PC-9 (cell line): ENCODE measurements around the gene SPATS2L. TPM values are rescaled to one million over a fixed set of nuclear protein-coding genes. Genes with fewer than 3 reads are reported as not detected.

Source experiments
- BruUV-seq: library from RNA; stranded (reverse); fragments of 400-500 nt; replicated peaks from 2 replicates; lab custom pipeline; 2021; lab: Mats Ljungman, UMichigan
- CTCF ChIA-PET: fragments of 300-600 bp; sonication (Branson Sonifier 250); formaldehyde crosslinking; loops from one replicate; lab custom pipeline; 2022; ENCODE audit warnings: antibody characterized with exemption; lab: Charles Lee
- POLR2A ChIA-PET: fragments of 300-600 bp; sonication (Branson Sonifier 250); formaldehyde crosslinking; loops from one replicate; lab custom pipeline; 2022; ENCODE audit warnings: antibody characterized with exemption; ENCODE audit not compliant: unreplicated experiment; lab: Charles Lee
- DNase-seq, 2 experiments: peaks; one replicate each; pipeline versions ENCODE4 v3.0.0 to v3.0.0-alpha.2; 2015 to 2022; ENCODE audit warnings: mixed read lengths in 1 of 2
- H2AFZ ChIP-seq: fragments of 200-600 bp; sonication (generic); 2 replicates; pipeline ENCODE4 v1.8.1; 2017; ENCODE audit warnings: antibody characterized with exemption
- H3F3A ChIP-seq: fragments of 200-600 bp; sonication (generic); 2 replicates; pipeline ENCODE4 v1.8.1; 2017; ENCODE audit warnings: antibody characterized with exemption, mild to moderate bottlenecking, low read depth; ENCODE audit not compliant: insufficient read depth
- H3K27ac ChIP-seq: fragments of 200-600 bp; sonication (generic); 2 replicates; pipeline ENCODE4 v1.6.1; 2016; ENCODE audit warnings: mixed run types
- H3K27me3 ChIP-seq: fragments of 200-600 bp; sonication (generic); 2 replicates; pipeline ENCODE4 v1.6.1; 2016; ENCODE audit warnings: low read depth, mixed run types; ENCODE audit not compliant: insufficient read depth
- H3K36me3 ChIP-seq: fragments of 200-600 bp; sonication (generic); 2 replicates; pipeline ENCODE4 v1.6.1; 2016; ENCODE audit warnings: low read depth, mixed run types
- H3K4me1 ChIP-seq: fragments of 200-600 bp; sonication (generic); replicated peaks from 2 replicates; pipeline ENCODE4 v1.6.1; 2016; ENCODE audit warnings: mixed run types; ENCODE audit not compliant: insufficient read depth
- H3K4me2 ChIP-seq: fragments of 200-600 bp; sonication (generic); 2 replicates; pipeline ENCODE4 v1.6.1; 2017; ENCODE audit warnings: mixed run types
- H3K4me3 ChIP-seq: fragments of 200-600 bp; sonication (generic); 2 replicates; pipeline ENCODE4 v1.6.1; 2016; ENCODE audit warnings: mixed run types
- H3K79me2 ChIP-seq: fragments of 200-600 bp; sonication (generic); 2 replicates; pipeline ENCODE4 v1.6.1; 2017; ENCODE audit warnings: low read depth, mixed run types
- H3K9me2 ChIP-seq: fragments of 200-600 bp; sonication (generic); 2 replicates; pipeline ENCODE4 v1.8.1; 2017; ENCODE audit warnings: mild to moderate bottlenecking; ENCODE audit not compliant: insufficient read depth
- H3K9me3 ChIP-seq: fragments of 200-600 bp; sonication (generic); 2 replicates; pipeline ENCODE4 v1.8.1; 2016; ENCODE audit warnings: low read depth; ENCODE audit not compliant: insufficient read depth
- H4K20me1 ChIP-seq: fragments of 200-600 bp; sonication (generic); 2 replicates; pipeline ENCODE4 v1.8.1; 2017; ENCODE audit not compliant: insufficient read depth
- EZH2 ChIP-seq: fragments of 200-600 bp; sonication (generic); IDR thresholded peaks from 2 replicates; pipeline ENCODE4 v1.8.0; 2017; ENCODE audit warnings: antibody characterized with exemption, low read depth
- intact Hi-C: fragments of 100-400 bp; cut with micrococcal nuclease; formaldehyde crosslinking; loops from one replicate; pipeline ENCODE4 v1.10.0; 2022; ENCODE audit not compliant: unreplicated experiment
- total RNA-seq: library from RNA; stranded (reverse); gene quantifications from 2 replicates; pipeline ENCODE4 v1.2.3, GENCODE V29; 2021
- TF ChIP-seq, protein P1 (sequence below): fragments of 200-600 bp; sonication (generic); conservative IDR thresholded peaks from 2 replicates; pipeline ENCODE4 v1.6.1; 2017; ENCODE audit warnings: mixed run types, antibody characterized with exemption, mild to moderate bottlenecking, moderate library complexity

The SPATS2L gene
- total RNA-seq, 1 experiment from 2014 or later: 199 TPM

DNA sequence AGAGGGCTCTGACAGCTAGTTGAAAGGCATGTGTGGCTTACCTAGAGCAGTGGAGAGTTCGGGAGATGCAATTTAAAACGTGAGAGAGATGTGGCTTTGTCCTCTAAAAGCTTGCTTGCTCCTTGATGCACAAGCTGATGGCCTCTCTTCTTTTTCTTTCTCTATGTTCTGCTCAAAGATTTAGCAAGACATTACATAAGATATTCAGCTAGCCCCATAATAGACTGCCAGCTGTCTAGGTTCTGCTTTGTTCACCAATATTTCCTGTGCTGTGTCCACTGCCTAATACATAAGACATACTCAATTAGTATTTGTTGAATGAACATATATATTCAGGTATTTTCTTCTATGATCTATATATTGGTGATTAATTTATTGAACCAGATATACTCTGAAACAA lies 31.1 kb downstream of the SPATS2L start:
- Histone ChIP-seq H3K36me3 (0 out of 2 replicates have a peak, but pooled peaks cover 6% of the 10 kb centered on the region), H3K4me3 (no peak overlapping the region), H3F3A (peaks cover 6% of the 10 kb centered on the region; the same call in 1 of the 2 replicates), H3K27me3 (no peaks in the 10 kb centered on the region), H3K9me3 (no peaks in the 10 kb centered on the region), H2AFZ (no peak overlapping the region), H3K79me2 (peaks cover 59% of the 10 kb centered on the region), H4K20me1 (no peaks in the 10 kb centered on the region), H3K4me1 (peaks cover 13% of the 10 kb centered on the region), H3K4me2 (no peak overlapping the region), H3K27ac (no peak overlapping the region), H3K9me2 (no peaks in the 10 kb centered on the region)
- POLR2A ChIA-PET: no interaction called here
- no peak for TF ChIP-seq EZH2
- TF ChIP-seq, protein P1, sequence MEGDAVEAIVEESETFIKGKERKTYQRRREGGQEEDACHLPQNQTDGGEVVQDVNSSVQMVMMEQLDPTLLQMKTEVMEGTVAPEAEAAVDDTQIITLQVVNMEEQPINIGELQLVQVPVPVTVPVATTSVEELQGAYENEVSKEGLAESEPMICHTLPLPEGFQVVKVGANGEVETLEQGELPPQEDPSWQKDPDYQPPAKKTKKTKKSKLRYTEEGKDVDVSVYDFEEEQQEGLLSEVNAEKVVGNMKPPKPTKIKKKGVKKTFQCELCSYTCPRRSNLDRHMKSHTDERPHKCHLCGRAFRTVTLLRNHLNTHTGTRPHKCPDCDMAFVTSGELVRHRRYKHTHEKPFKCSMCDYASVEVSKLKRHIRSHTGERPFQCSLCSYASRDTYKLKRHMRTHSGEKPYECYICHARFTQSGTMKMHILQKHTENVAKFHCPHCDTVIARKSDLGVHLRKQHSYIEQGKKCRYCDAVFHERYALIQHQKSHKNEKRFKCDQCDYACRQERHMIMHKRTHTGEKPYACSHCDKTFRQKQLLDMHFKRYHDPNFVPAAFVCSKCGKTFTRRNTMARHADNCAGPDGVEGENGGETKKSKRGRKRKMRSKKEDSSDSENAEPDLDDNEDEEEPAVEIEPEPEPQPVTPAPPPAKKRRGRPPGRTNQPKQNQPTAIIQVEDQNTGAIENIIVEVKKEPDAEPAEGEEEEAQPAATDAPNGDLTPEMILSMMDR: no peak
- intact Hi-C loops: no loop called here
- CTCF ChIA-PET: no interaction called here
- DNase-seq: no peak
- no TSS peak for BruUV-seq

DNA sequence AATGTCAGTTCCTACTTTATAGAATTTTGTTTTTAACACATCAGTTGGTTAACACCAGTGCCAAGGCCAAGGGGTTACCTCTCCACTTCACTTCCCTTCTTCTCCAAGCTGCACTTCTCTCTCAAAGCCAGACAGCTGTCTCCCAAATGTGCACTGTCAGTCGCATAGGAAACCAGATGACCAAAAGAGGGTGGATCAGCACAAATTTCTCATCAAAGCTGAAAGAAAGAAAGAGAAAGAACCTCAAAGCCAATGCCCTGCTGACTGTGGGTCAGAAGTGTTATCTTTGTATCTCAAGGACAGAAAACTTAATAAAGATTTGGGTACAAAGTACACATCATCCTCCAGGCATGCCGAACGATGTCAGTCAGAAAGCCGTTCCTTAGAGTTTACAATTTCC lies 32.2 kb downstream of the SPATS2L start:
- Histone ChIP-seq H3K4me3 (no peak overlapping the region), H3F3A (peaks cover 6% of the 10 kb centered on the region; the same call in 1 of the 2 replicates), H3K4me1 (peaks cover 13% of the 10 kb centered on the region), H3K36me3 (0 out of 2 replicates have a peak, but pooled peaks cover 6% of the 10 kb centered on the region), H3K79me2 (peaks cover 63% of the 10 kb centered on the region), H3K4me2 (no peak overlapping the region), H2AFZ (no peak overlapping the region), H4K20me1 (no peaks in the 10 kb centered on the region), H3K27ac (no peak overlapping the region), H3K9me3 (no peaks in the 10 kb centered on the region), H3K9me2 (no peaks in the 10 kb centered on the region), H3K27me3 (no peaks in the 10 kb centered on the region)
- intact Hi-C loops: no loop called here
- DNase-seq: no peak
- CTCF ChIA-PET: interaction anchor here (0.6 kb wide), 1 partner anchor 171 kb away, joined by 3 read pairs; no protein-coding TSS in a partner anchor
- no peak for TF ChIP-seq EZH2
- TF ChIP-seq, protein P1: no peak
- BruUV-seq: no TSS peak
- POLR2A ChIA-PET: no interaction called here

DNA sequence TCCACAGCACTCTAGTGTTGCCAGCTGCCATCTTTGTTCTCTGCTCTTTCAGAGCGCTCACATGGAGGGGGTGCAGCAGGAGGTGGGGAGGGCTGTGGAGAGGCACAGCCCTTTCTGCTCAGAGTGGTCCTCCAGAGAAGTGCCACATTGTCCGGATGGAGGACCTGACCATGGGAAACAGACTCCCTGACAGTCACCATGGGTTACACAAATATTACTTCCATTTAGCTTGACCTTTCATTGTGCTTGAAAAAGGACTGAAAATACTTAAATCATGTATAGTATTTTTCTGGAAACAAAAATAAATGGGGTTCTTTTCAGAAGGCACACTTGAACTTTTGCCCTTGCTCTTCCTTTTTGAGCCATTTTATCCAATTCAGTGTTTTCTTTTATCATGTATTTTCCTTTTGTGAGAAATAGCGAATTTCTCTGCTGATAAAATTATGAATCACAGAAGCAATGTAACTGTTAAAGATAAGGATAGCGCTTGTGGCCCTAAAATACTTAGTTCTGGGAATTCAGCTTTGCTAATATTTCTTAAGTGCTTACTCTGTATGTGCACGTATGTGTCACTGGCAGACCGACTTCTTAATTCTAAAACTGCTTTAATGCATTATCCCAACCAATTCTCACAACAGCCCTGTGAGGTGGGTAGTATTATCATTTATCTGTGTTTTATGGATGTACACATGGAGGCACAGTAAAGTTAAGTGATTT lies 34.2 kb downstream of the SPATS2L start:
- H4K20me1 ChIP-seq: no peaks in the 10 kb centered on the region
- ChIA-PET POLR2A (interaction anchor here (0.6 kb wide), 1 partner anchor 8 kb away, joined by 16 read pairs; no protein-coding TSS in a partner anchor), CTCF (no interaction called here)

More for the DNA sequence above, 34.2 kb downstream of the SPATS2L start:
- DNase-seq: no peak
- Histone ChIP-seq H3K27me3 (no peaks in the 10 kb centered on the region), H3K36me3 (0 out of 2 replicates have a peak, but pooled peaks cover 6% of the 10 kb centered on the region), H3K4me2 (no peak overlapping the region), H3K9me2 (no peaks in the 10 kb centered on the region), H3K79me2 (peaks cover 73% of the 10 kb centered on the region), H3F3A (0 out of 2 replicates have a peak, but pooled peaks cover 6% of the 10 kb centered on the region), H3K4me1 (peaks cover 5% of the 10 kb centered on the region), H2AFZ (no peak overlapping the region), H3K4me3 (no peak overlapping the region), H3K9me3 (no peaks in the 10 kb centered on the region; the same call in 1 of the 2 replicates), H3K27ac (no peak overlapping the region)
- intact Hi-C loops: no loop called here
- no peak for TF ChIP-seq EZH2
- TF ChIP-seq, protein P1: no peak
- no TSS peak for BruUV-seq
